HCT116 (cell line): ENCODE measurements around the gene SP7. TPM values are rescaled to one million over a fixed set of nuclear protein-coding genes. Genes with fewer than 3 reads are reported as not detected.

Experiments
- ATAC-seq: fragments of 200-7000 bp; cut with Tn5 transposase; 2 replicates; pipeline ENCODE4 v1.9.1; 2020; ENCODE audit warnings: mild to moderate bottlenecking, moderate library complexity
- BruUV-seq: library from RNA; stranded (reverse); fragments of 400-500 nt; replicated peaks from 2 replicates; lab custom pipeline; 2021; lab: Mats Ljungman, UMichigan
- CTCF ChIA-PET: fragments of 300-600 bp; sonication (Branson Sonifier 250); formaldehyde crosslinking; loops from one replicate; lab custom pipeline; 2021; ENCODE audit warnings: antibody characterized with exemption; lab: Charles Lee
- POLR2A ChIA-PET: fragments of 300-600, 350-600 bp; sonication (Branson Sonifier 250); formaldehyde crosslinking; loops from one replicate; lab custom pipeline; 2021; ENCODE audit warnings: antibody characterized with exemption; lab: Charles Lee
- RAD21 ChIA-PET, 2 experiments: fragments of 300-600 bp; sonication (Branson Sonifier 250); formaldehyde crosslinking; loops; one replicate each; lab custom pipeline; 2023; ENCODE audit warnings: low total read pairs in 2 of 2; ENCODE audit not compliant: uncharacterized antibody in 2 of 2, unreplicated experiment in 2 of 2, low non-redundant PET in 1 of 2; lab: Charles Lee
- DNase-seq: peaks from one replicate; pipeline ENCODE4 v3.0.0-alpha.2; 2010; ENCODE audit warnings: low read depth, low spot score
- H2AFZ ChIP-seq: fragments of 200-600 bp; shearing (Covaris generic), sonication (generic); 2 replicates; pipeline ENCODE4 v1.6.1; 2017; ENCODE audit warnings: low read depth, mixed run types, mixed read lengths, antibody characterized with exemption, low read length; ENCODE audit not compliant: poor library complexity, severe bottlenecking
- H3K27ac ChIP-seq: 2 replicates; pipeline ENCODE4 v1.5.1; 2012; ENCODE audit warnings: low read depth, low read length
- H3K27me3 ChIP-seq: fragments of 200-600 bp; sonication (generic); 2 replicates; pipeline ENCODE4 v1.6.1; 2016; ENCODE audit warnings: mixed run types, low read length, mixed read lengths; ENCODE audit not compliant: insufficient read depth
- H3K36me3 ChIP-seq, 2 experiments: fragments of 200-500 bp in 1 of 2; fragments of 200-600 bp in 1 of 2; sonication (Bioruptor generic) in 1 of 2; sonication (generic) in 1 of 2; 2 replicates each; pipeline versions ENCODE4 v1.5.1 to v1.6.1; 2014 to 2016; ENCODE audit warnings: low read length in 2 of 2, inconsistent platforms in 1 of 2, mixed read lengths in 1 of 2, mixed run types in 1 of 2; ENCODE audit not compliant: insufficient read depth in 2 of 2, control insufficient read depth in 1 of 2
- H3K4me1 ChIP-seq, 2 experiments: fragments of 200-600 bp in 1 of 2; sonication (generic) in 1 of 2; 2 replicates each; pipeline versions ENCODE4 v1.5.1 to v1.6.1; 2012 to 2017; ENCODE audit warnings: low read length in 2 of 2, inconsistent platforms in 1 of 2, mild to moderate bottlenecking in 1 of 2, mixed read lengths in 1 of 2, mixed run types in 1 of 2, moderate library complexity in 1 of 2; ENCODE audit not compliant: insufficient read depth in 2 of 2, control insufficient read depth in 1 of 2
- H3K4me2 ChIP-seq: fragments of 200-600 bp; sonication (generic); 2 replicates; pipeline ENCODE4 v1.6.1; 2017; ENCODE audit warnings: mixed run types, low read length, mixed read lengths
- H3K4me3 ChIP-seq, 2 experiments: fragments of 200-600 bp in 1 of 2; sonication (generic) in 1 of 2; replicated peaks in 1 of 2; 2 replicates each; pipeline ENCODE4 v1.5.1; 2011 to 2016; ENCODE audit warnings: low read length in 2 of 2, control low read depth in 1 of 2, low read depth in 1 of 2, mild to moderate bottlenecking in 1 of 2, mixed read lengths in 1 of 2, mixed run types in 1 of 2
- H3K79me2 ChIP-seq: fragments of 200-600 bp; sonication (generic); 2 replicates; pipeline ENCODE4 v1.6.1; 2017; ENCODE audit warnings: mild to moderate bottlenecking, mixed run types, low read length, moderate library complexity, mixed read lengths; ENCODE audit not compliant: insufficient read depth
- H3K9ac ChIP-seq: fragments of 200-600 bp; sonication (generic); 2 replicates; pipeline ENCODE4 v1.6.1; 2016; ENCODE audit warnings: low read length, mixed read lengths
- H3K9me2 ChIP-seq: fragments of 200-600 bp; sonication (generic), shearing (Covaris generic); 2 replicates; pipeline ENCODE4 v1.6.1; 2017; ENCODE audit warnings: mixed run types, mild to moderate bottlenecking, moderate library complexity; ENCODE audit not compliant: insufficient read depth
- H3K9me3 ChIP-seq, 2 experiments: fragments of 200-500 bp in 1 of 2; fragments of 200-600 bp in 1 of 2; sonication (Bioruptor generic) in 1 of 2; sonication (generic) in 1 of 2; 2 replicates each; pipeline ENCODE4 v1.6.1; 2014 to 2017; ENCODE audit warnings: low read length in 2 of 2, mixed read lengths in 2 of 2, inconsistent platforms in 1 of 2, low read depth in 1 of 2, mild to moderate bottlenecking in 1 of 2, mixed run types in 1 of 2, moderate library complexity in 1 of 2; ENCODE audit not compliant: control insufficient read depth in 1 of 2, insufficient read depth in 1 of 2
- H4K20me1 ChIP-seq: fragments of 200-600 bp; sonication (generic), shearing (Covaris generic); 2 replicates; pipeline ENCODE4 v1.6.1; 2017; ENCODE audit warnings: mixed run types, mild to moderate bottlenecking, moderate library complexity; ENCODE audit not compliant: insufficient read depth
- ATF3 ChIP-seq: IDR thresholded peaks from 2 replicates; pipeline ENCODE4 v1.6.1; 2012
- EGR1 ChIP-seq: IDR thresholded peaks from 2 replicates; pipeline ENCODE4 v1.6.1; 2012; ENCODE audit warnings: low read depth
- ELF1 ChIP-seq: IDR thresholded peaks from 2 replicates; pipeline ENCODE4 v1.6.1; 2012; ENCODE audit warnings: low read depth, borderline replicate concordance
- EZH2 ChIP-seq: fragments of 200-600 bp; sonication (generic); IDR thresholded peaks from 2 replicates; pipeline ENCODE4 v1.6.1; 2017; ENCODE audit warnings: antibody characterized with exemption, mixed run types
- EZH2phosphoT487 ChIP-seq: fragments of 200-600 bp; IDR thresholded peaks from 2 replicates; pipeline ENCODE4 v1.6.1; 2018; ENCODE audit warnings: antibody characterized with exemption, borderline replicate concordance
- JUND ChIP-seq: IDR thresholded peaks from 2 replicates; pipeline ENCODE4 v1.6.1; 2012
- POLR2A ChIP-seq: IDR thresholded peaks from 2 replicates; pipeline ENCODE4 v1.7.0; 2011; ENCODE audit warnings: borderline replicate concordance; ENCODE audit not compliant: insufficient read depth, insufficient read length; ENCODE audit errors: extremely low read depth
- POLR2AphosphoS5 ChIP-seq: IDR thresholded peaks from 2 replicates; pipeline ENCODE4 v1.6.1; 2011; ENCODE audit warnings: mild to moderate bottlenecking, low read depth, low read length, moderate library complexity
- RAD21 ChIP-seq: IDR thresholded peaks from 2 replicates; pipeline ENCODE4 v1.6.1; 2012; ENCODE audit warnings: low read depth, mild to moderate bottlenecking
- SIN3A ChIP-seq: IDR thresholded peaks from 2 replicates; pipeline ENCODE4 v1.6.1; 2012; ENCODE audit warnings: low read depth
- SP1 ChIP-seq: IDR thresholded peaks from 2 replicates; pipeline ENCODE4 v1.6.1; 2012; ENCODE audit warnings: low read depth
- SRF ChIP-seq: IDR thresholded peaks from 2 replicates; pipeline ENCODE4 v1.6.1; 2012; ENCODE audit warnings: low read depth
- YY1 ChIP-seq: IDR thresholded peaks from 2 replicates; pipeline ENCODE4 v1.6.1; 2011; ENCODE audit warnings: low read length, low read depth, moderate library complexity, mild to moderate bottlenecking; ENCODE audit not compliant: insufficient replicate concordance; ENCODE audit errors: extremely low read depth
- ZFX ChIP-seq: fragments of 450-650 bp; IDR thresholded peaks from 2 replicates; pipeline ENCODE4 v1.6.1; 2017
- ZNF274 ChIP-seq: fragments of 200-500 bp; sonication (Bioruptor generic); IDR thresholded peaks from 2 replicates; pipeline ENCODE4 v1.6.1; 2014; ENCODE audit warnings: mild to moderate bottlenecking, low read depth, low read length, inconsistent platforms
- intact Hi-C: fragments of 100-400 bp; cut with micrococcal nuclease; formaldehyde crosslinking; loops from 2 replicates; pipeline ENCODE4 v1.10.0; 2022
- total RNA-seq: library from RNA; stranded (reverse); gene quantifications from one replicate; pipeline ENCODE4 v1.2.1, GENCODE V29; 2021; ENCODE audit not compliant: unreplicated experiment
- TF ChIP-seq, protein P1 (sequence below): IDR thresholded peaks from 2 replicates; pipeline ENCODE4 v1.6.1; 2012; ENCODE audit warnings: low read depth
- TF ChIP-seq, protein P2 (sequence below), 3 experiments: fragments of 200-600 bp in 1 of 3; sonication (generic) in 1 of 3; IDR thresholded peaks in 2 of 3; conservative IDR thresholded peaks in 1 of 3; 2 replicates each; pipeline ENCODE4 v1.5.1; 2012 to 2017; ENCODE audit warnings: low read depth in 2 of 3, low read length in 2 of 3, antibody characterized with exemption in 1 of 3, borderline replicate concordance in 1 of 3, control low read depth in 1 of 3, mild to moderate bottlenecking in 1 of 3, mixed read lengths in 1 of 3, mixed run types in 1 of 3, moderate library complexity in 1 of 3; ENCODE audit not compliant: insufficient read depth in 1 of 3

SP7 gene
- total RNA-seq, 1 experiment from 2014 or later: not detected

GRCh38 chr12:53286448-53286847, 49.7 kb downstream of the SP7 start (continued):
- TF ChIP-seq, protein P1, sequence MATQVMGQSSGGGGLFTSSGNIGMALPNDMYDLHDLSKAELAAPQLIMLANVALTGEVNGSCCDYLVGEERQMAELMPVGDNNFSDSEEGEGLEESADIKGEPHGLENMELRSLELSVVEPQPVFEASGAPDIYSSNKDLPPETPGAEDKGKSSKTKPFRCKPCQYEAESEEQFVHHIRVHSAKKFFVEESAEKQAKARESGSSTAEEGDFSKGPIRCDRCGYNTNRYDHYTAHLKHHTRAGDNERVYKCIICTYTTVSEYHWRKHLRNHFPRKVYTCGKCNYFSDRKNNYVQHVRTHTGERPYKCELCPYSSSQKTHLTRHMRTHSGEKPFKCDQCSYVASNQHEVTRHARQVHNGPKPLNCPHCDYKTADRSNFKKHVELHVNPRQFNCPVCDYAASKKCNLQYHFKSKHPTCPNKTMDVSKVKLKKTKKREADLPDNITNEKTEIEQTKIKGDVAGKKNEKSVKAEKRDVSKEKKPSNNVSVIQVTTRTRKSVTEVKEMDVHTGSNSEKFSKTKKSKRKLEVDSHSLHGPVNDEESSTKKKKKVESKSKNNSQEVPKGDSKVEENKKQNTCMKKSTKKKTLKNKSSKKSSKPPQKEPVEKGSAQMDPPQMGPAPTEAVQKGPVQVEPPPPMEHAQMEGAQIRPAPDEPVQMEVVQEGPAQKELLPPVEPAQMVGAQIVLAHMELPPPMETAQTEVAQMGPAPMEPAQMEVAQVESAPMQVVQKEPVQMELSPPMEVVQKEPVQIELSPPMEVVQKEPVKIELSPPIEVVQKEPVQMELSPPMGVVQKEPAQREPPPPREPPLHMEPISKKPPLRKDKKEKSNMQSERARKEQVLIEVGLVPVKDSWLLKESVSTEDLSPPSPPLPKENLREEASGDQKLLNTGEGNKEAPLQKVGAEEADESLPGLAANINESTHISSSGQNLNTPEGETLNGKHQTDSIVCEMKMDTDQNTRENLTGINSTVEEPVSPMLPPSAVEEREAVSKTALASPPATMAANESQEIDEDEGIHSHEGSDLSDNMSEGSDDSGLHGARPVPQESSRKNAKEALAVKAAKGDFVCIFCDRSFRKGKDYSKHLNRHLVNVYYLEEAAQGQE: no peak
- no peak for TF ChIP-seq ATF3
- no peak for TF ChIP-seq RAD21
- no peak for TF ChIP-seq JUND

GRCh38 chr12:53279888-53280498, 56.2 kb downstream of the SP7 start:
- ATAC-seq (no peak), DNase-seq (no peak)
- no peaks in the 10 kb centered on the region for H3K79me2 ChIP-seq
- H3K4me2 ChIP-seq: no peak overlapping the region
- intact Hi-C loops: loop anchor here (10.0 kb wide), 1 partner anchor 215 kb away; no protein-coding TSS in a partner anchor
- no peak overlapping the region for H3K9ac ChIP-seq
- H3K4me3 ChIP-seq: no peak overlapping the region
- H3K9me3 ChIP-seq: no peaks in the 10 kb centered on the region
- H3K27ac ChIP-seq: no peak overlapping the region
- H3K36me3 ChIP-seq: peaks cover 27 to 64% of the 10 kb centered on the region in 2 experiments
- H2AFZ ChIP-seq: no peak overlapping the region
- RAD21 ChIA-PET: no interaction called here
- H3K4me1 ChIP-seq: no peaks in the 10 kb centered on the region
- TF ChIP-seq ZNF274: no peak
- TF ChIP-seq, protein P2, sequence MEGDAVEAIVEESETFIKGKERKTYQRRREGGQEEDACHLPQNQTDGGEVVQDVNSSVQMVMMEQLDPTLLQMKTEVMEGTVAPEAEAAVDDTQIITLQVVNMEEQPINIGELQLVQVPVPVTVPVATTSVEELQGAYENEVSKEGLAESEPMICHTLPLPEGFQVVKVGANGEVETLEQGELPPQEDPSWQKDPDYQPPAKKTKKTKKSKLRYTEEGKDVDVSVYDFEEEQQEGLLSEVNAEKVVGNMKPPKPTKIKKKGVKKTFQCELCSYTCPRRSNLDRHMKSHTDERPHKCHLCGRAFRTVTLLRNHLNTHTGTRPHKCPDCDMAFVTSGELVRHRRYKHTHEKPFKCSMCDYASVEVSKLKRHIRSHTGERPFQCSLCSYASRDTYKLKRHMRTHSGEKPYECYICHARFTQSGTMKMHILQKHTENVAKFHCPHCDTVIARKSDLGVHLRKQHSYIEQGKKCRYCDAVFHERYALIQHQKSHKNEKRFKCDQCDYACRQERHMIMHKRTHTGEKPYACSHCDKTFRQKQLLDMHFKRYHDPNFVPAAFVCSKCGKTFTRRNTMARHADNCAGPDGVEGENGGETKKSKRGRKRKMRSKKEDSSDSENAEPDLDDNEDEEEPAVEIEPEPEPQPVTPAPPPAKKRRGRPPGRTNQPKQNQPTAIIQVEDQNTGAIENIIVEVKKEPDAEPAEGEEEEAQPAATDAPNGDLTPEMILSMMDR (IDR thresholded peaks at IDR 0.05 in 2 of 3, conservative IDR thresholded peaks at IDR 0.05 in 1 of 3; ENCODE audit: borderline replicate concordance in 1 of 3, insufficient read depth in 1 of 3, low read depth in 2 of 3, low read length in 2 of 3): no peak
- no peak for TF ChIP-seq EGR1
- TF ChIP-seq JUND: no peak
- no peak for TF ChIP-seq SP1
- no peak for TF ChIP-seq EZH2phosphoT487
- no peak for TF ChIP-seq ELF1
- TF ChIP-seq POLR2A: no peak
- TF ChIP-seq ATF3: no peak
- no peak for TF ChIP-seq YY1
- no peak for TF ChIP-seq SRF
- no peak for TF ChIP-seq POLR2AphosphoS5
- TF ChIP-seq ZFX: no peak
- TF ChIP-seq EZH2: no peak
- no peak for TF ChIP-seq SIN3A
- TF ChIP-seq RAD21: no peak
- CTCF ChIA-PET: interaction anchor here (1.4 kb wide), 1 partner anchor 15 kb away, joined by 3 read pairs; the partner anchor contains the start of gene PFDN5
- POLR2A ChIA-PET: no interaction called here
- BruUV-seq: no TSS peak
- no peaks in the 10 kb centered on the region for H4K20me1 ChIP-seq
- no peaks in the 10 kb centered on the region for H3K9me2 ChIP-seq
- H3K27me3 ChIP-seq: no peaks in the 10 kb centered on the region
